ENCODE data around the gene PRKCB.

- TF ChIP-seq POLR2A (IDR thresholded peaks at IDR 0.05): no peak
- TF ChIP-seq CTCF (IDR thresholded peaks at IDR 0.05): no peak
- no peak for TF ChIP-seq EP300 (IDR thresholded peaks at IDR 0.05)
Measured at GRCh38 chr16:24102209-24102660, 266.5 kb downstream of the PRKCB start.

Data from ovary (tissue), 3 donors.